ENCODE results near the gene ATP10D.

DNA sequence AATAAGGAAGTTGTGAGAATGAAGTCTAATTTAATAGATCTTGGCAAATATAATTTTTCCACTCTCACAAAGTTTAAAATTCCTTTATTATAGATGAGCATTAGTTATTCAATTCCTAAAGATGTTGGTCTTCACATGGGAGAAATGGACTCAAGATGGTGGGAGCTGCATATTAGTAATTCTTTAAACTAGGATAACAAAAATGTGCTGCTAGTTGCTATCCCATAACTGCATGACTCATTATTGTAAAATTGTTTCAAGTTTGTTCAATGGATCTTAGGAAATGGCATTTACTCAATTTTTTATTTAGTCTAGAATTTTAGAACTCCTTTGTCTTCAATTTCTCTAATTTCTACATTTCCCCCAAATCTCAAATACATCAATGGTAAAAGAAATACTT is 155.8 kb downstream of the ATP10D start:
- TF ChIP-seq, protein P1, sequence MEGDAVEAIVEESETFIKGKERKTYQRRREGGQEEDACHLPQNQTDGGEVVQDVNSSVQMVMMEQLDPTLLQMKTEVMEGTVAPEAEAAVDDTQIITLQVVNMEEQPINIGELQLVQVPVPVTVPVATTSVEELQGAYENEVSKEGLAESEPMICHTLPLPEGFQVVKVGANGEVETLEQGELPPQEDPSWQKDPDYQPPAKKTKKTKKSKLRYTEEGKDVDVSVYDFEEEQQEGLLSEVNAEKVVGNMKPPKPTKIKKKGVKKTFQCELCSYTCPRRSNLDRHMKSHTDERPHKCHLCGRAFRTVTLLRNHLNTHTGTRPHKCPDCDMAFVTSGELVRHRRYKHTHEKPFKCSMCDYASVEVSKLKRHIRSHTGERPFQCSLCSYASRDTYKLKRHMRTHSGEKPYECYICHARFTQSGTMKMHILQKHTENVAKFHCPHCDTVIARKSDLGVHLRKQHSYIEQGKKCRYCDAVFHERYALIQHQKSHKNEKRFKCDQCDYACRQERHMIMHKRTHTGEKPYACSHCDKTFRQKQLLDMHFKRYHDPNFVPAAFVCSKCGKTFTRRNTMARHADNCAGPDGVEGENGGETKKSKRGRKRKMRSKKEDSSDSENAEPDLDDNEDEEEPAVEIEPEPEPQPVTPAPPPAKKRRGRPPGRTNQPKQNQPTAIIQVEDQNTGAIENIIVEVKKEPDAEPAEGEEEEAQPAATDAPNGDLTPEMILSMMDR (IDR thresholded peaks at IDR 0.05) = no peak
- TF ChIP-seq POLR2AphosphoS5 (IDR thresholded peaks at IDR 0.05; ENCODE audit: insufficient read depth in 1 of 2, low read depth in 1 of 2) (no peak), POLR2A (IDR thresholded peaks at IDR 0.05) (no peak)
